Tibial nerve (tissue), 3 donors: ENCODE results near the gene ZNF490.

Experiments
- POLR2A ChIP-seq, 2 donors: fragments of 450-650 bp; IDR thresholded peaks; one replicate each; pipeline ENCODE4 v1.6.1; 2017; ENCODE audit warnings: antibody characterized with exemption in 2 of 2, mild to moderate bottlenecking in 2 of 2, moderate library complexity in 2 of 2
- TF ChIP-seq, protein P1 (sequence below), 5 experiments: fragments of 200-600 bp in 3 of 5; fragments of 450-650 bp in 2 of 5; sonication (generic) in 3 of 5; IDR thresholded peaks; one replicate each; pipeline ENCODE4 v1.5.1; 2016 to 2019; ENCODE audit warnings: antibody characterized with exemption in 5 of 5, mild to moderate bottlenecking in 3 of 5, moderate library complexity in 2 of 5

DNA sequence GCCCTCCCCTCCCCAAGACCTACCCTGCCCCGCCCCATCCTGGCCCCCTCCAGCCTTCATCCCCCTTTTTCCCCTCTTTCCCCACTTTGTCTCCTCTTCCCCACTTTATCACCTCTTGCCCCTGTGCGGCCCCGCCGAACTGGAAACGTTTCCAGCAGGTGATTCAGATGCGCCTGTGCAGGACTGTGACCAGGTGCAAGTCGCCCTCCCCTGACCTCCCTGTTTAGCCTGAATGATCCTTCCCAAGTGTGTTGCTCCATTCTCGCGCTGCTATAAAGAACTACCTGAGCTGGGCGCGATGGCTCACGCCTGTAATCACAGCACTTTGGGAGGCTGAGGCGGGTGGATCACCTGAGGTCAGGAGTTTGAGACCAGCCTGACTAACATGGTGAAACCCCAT, 26.0 kb upstream of the ZNF490 start:
- TF ChIP-seq POLR2A (IDR thresholded peaks at IDR 0.05) = no peak
- TF ChIP-seq, protein P1, sequence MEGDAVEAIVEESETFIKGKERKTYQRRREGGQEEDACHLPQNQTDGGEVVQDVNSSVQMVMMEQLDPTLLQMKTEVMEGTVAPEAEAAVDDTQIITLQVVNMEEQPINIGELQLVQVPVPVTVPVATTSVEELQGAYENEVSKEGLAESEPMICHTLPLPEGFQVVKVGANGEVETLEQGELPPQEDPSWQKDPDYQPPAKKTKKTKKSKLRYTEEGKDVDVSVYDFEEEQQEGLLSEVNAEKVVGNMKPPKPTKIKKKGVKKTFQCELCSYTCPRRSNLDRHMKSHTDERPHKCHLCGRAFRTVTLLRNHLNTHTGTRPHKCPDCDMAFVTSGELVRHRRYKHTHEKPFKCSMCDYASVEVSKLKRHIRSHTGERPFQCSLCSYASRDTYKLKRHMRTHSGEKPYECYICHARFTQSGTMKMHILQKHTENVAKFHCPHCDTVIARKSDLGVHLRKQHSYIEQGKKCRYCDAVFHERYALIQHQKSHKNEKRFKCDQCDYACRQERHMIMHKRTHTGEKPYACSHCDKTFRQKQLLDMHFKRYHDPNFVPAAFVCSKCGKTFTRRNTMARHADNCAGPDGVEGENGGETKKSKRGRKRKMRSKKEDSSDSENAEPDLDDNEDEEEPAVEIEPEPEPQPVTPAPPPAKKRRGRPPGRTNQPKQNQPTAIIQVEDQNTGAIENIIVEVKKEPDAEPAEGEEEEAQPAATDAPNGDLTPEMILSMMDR (IDR thresholded peaks at IDR 0.05) = no peak
